Muscle layer of duodenum (tissue), 2 donors: ENCODE data around the gene ASIC4.

Experiments
- H3K27ac ChIP-seq: one replicate; pipeline ENCODE4 v1.7.0; 2013; ENCODE audit warnings: mild to moderate bottlenecking, low read length
- H3K27me3 ChIP-seq: one replicate; pipeline ENCODE4 v1.7.0; 2013; ENCODE audit warnings: low read depth, mild to moderate bottlenecking, control low read depth, low read length
- H3K36me3 ChIP-seq, 2 donors: one replicate each; pipeline ENCODE4 v1.7.0; 2013; ENCODE audit warnings: low read length in 2 of 2, control low read depth in 1 of 2, mild to moderate bottlenecking in 1 of 2; ENCODE audit not compliant: insufficient read depth in 2 of 2, control insufficient read depth in 1 of 2
- H3K4me1 ChIP-seq, 2 donors: one replicate each; pipeline ENCODE4 v1.7.0; 2013; ENCODE audit warnings: low read length in 2 of 2, mild to moderate bottlenecking in 2 of 2, control low read depth in 1 of 2, moderate library complexity in 1 of 2; ENCODE audit not compliant: insufficient read depth in 2 of 2, control insufficient read depth in 1 of 2
- H3K4me3 ChIP-seq, 2 donors: one replicate each; pipeline ENCODE4 v1.7.0; 2013; ENCODE audit warnings: low read length in 2 of 2, low read depth in 1 of 2, mild to moderate bottlenecking in 1 of 2
- H3K9me3 ChIP-seq, 2 donors: one replicate each; pipeline ENCODE4 v1.7.0; 2013; ENCODE audit warnings: low read length in 2 of 2, control low read depth in 1 of 2, mild to moderate bottlenecking in 1 of 2; ENCODE audit not compliant: control insufficient read depth in 1 of 2
- donor health status: healthy.

The ASIC4 gene

DNA sequence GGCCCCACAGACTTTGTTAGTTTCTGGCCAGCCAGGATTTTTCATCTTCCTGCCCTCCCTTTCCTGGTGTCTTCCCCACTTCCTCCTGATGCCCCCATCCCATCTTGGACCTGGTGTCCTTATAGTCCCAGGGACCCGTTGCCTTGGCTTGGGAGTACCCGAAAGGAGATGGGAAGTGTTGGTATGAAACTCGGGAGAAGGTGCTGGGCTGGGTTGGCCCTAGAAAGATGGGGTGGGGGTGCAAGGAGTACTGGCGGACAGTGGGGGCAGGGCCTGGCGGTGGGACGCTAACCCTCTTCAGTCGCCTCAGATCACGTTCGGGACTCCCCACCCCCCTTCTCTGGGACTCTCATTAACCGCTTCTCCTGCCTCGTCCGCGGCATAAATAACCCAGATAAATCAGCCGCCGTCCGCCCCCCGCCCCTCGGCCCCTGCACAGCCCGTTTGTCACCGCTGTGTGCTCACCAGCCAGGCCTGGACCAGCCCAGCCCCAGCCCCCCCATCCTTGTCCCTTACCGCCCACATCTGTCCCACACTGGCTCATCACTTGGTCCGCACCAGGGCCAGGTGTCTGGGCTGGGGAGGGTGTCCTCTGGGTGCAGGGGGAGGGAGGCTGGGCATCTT, 3.7 kb upstream of the ASIC4 start:
- Histone ChIP-seq H3K27ac (no peak overlapping the region), H3K27me3 (peaks cover 35% of the 10 kb centered on the region), H3K4me1 (peaks cover 0 to 21% of the 10 kb centered on the region in 2 donors), H3K4me3 (no peak overlapping the region), H3K36me3 (peaks cover 11 to 18% of the 10 kb centered on the region in 2 donors), H3K9me3 (no peaks in the 10 kb centered on the region)

DNA sequence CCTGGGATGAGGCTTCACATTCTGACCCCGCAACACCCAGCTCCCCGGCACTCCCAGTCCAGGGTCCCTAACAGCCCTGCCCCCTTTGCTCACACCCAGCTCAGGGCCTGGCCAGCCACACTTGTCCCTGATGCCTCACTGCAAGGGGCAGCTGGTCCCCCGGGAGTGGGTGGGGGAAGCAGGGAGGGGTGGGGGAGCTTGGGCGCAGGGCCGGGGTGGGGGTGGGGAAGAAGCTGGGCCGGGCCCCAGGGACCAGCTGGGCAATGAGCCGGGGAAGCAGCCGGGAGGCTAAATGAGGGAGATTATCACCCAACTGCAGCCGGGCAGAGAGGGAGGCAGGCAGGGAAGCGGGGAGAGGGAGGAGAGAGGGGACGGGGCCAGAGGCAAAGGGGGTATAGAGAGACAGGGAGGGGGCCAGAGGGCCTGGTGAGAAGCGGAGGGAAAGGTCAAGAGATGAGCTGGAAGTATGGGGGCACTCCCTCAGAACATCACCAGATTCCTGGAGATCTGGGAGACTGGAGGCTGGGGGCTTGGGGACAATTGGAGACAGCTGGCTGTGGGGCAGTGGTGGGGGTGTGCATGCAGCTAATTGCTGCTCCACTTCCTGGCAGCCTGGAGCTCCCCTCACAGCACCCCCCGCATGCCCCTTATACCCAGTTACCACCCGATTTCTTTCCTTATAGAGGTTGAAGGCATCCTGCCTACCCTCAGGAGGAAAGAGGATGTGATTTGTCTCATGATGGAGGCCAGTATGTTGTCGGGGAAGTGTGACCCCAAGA, 2.5 kb upstream of the ASIC4 start:
- Histone ChIP-seq H3K27me3 (peaks cover 35% of the 10 kb centered on the region), H3K4me1 (peaks cover 0 to 21% of the 10 kb centered on the region in 2 donors), H3K4me3 (no peak overlapping the region), H3K27ac (no peak overlapping the region), H3K36me3 (peaks cover under 1 to 7% of the 10 kb centered on the region in 2 donors), H3K9me3 (no peaks in the 10 kb centered on the region)

DNA sequence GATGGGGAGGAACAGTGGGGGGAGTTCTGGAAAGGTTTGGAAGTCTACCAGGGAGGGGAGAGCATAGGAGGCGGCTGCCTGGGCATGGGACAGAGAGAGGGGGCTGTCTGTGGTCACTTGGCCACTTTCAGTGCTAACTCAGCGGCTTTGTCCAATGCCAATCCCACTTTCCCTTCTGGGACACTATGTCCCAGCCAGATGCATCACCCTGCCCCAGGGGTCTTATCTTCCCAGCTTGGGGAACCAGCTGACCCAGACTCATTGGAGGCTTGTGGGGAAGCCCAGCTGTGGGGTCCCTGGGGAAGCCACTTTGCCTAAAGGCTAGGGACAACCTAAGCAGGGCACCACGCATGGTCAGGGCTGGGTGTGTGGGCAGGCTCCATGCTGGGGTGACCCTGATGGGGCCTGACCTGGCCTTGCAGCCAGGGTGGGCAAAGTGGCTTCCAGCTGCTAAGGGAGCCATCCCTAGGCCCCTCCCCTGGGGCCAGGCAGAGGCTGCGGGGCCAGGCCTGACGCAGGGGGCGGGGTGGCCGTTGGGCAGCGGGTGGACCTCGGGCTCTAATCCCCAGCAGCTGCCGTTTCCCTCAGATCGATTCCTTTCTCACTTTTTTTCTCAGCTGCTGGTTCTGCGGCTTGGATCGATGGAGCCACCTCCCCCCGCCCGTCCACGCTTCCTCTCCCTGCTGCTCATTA, 1.6 kb upstream of the ASIC4 start:
- Histone ChIP-seq H3K4me3 (no peak overlapping the region), H3K36me3 (no peaks in the 10 kb centered on the region), H3K27ac (no peak overlapping the region), H3K27me3 (peaks cover 35% of the 10 kb centered on the region), H3K9me3 (no peaks in the 10 kb centered on the region), H3K4me1 (peaks cover 0 to 21% of the 10 kb centered on the region in 2 donors)

DNA sequence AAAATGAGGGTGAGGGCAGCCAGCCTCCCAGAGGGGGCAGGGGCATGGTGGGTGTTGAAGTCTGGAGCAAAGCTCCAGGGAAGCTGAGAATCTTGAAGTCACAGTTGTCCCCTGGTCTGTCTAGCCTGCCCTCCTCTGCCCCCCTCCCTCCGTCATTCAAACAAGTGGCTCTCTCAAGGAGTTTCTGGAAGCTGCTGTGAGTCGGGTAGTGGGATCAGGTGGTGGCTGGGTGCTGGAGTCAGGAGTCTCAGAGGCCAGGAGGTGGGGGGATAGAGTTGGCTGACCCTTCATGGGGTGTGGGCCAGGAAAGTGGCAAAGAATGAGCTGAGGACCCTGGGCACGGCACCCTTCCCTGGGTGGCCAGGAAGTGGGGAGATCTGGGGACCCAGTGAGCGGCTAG, 495 bp upstream of the ASIC4 start:
- Histone ChIP-seq H3K36me3 (no peaks in the 10 kb centered on the region), H3K27ac (no peak overlapping the region), H3K4me1 (peaks cover 0 to 17% of the 10 kb centered on the region in 2 donors), H3K27me3 (peaks cover 35% of the 10 kb centered on the region), H3K9me3 (no peaks in the 10 kb centered on the region), H3K4me3 (no peak overlapping the region)

DNA sequence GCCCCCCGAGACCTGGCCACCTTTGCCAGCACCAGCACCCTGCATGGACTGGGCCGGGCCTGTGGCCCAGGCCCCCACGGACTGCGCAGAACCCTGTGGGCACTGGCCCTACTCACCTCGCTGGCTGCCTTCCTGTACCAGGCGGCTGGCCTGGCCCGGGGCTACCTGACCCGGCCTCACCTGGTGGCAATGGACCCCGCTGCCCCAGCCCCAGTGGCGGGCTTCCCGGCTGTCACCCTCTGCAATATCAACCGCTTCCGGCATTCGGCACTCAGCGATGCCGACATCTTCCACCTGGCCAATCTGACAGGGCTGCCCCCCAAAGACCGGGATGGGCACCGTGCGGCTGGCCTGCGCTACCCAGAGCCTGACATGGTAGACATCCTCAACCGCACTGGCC, 554 bp downstream of the ASIC4 start:
- H3K4me1 ChIP-seq, result peaks cover 0 to 8% of the 10 kb centered on the region in 2 donors
- peaks cover 35% of the 10 kb centered on the region for H3K27me3 ChIP-seq
- H3K27ac ChIP-seq, result no peak overlapping the region
- no peaks in the 10 kb centered on the region for H3K9me3 ChIP-seq
- H3K4me3 ChIP-seq, result no peak overlapping the region
- H3K36me3 ChIP-seq, result no peaks in the 10 kb centered on the region

DNA sequence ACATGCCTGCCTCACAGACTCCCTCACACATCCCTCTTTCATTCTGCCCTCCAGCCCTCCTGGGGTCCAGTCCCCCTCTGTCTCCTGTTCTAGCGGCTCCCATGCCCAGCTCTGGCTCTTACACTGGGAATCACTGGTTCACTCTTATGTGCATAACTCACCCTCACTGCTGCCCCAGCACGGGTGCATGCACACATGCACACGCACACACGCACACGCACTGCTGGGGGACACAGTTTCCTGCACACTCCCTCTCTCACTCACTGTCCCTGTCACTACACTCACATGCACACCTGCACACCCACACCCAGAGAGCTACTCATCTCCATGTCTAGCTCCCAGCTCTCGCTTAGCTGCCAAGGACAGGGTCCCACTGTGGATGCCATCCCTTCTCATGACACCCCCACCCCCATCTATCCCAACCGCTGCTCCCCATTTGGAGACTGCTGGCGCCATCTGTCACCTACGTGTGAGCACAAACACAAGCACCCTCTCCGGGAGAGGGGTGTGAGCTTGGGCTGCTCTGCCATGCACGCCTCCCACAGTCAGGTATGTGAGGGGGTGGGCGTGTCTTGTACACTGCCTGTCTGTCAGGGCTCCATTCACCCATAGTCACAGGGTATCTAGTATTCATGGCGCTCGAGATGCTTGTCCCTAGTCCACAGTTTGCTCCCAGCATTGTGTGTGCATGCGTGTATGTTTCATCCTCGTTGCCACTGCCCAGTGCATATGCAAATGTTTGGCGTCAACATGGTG, 1.8 kb downstream of the ASIC4 start:
- Histone ChIP-seq H3K9me3 (no peaks in the 10 kb centered on the region), H3K27me3 (peaks cover 38% of the 10 kb centered on the region), H3K36me3 (no peaks in the 10 kb centered on the region), H3K4me3 (no peak overlapping the region), H3K27ac (no peak overlapping the region), H3K4me1 (no peaks in the 10 kb centered on the region)

DNA sequence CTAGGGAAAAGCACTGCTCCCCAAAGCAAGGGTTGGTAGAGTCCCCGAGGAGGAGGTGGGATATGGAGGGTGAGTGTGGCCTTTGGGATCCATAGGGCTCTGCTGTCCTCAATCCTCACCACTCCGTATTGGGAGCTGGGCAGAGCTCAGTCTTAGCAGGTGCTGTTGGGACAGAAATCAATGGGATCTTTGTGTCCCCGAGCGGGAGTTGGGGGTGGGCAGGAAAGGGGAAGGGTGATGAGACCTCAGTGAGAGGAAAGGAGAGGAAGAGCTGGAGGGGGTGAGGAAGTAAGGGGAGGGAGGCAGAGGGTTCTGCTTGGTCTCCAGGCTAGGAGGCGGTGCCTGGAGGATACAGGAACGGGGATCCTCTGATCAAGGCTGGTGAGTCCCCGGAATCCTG, 2.6 kb downstream of the ASIC4 start:
- Histone ChIP-seq H3K27me3 (peaks cover 44% of the 10 kb centered on the region), H3K36me3 (no peaks in the 10 kb centered on the region), H3K27ac (no peak overlapping the region), H3K4me1 (peaks cover 0 to 8% of the 10 kb centered on the region in 2 donors), H3K9me3 (no peaks in the 10 kb centered on the region), H3K4me3 (no peak overlapping the region)

DNA sequence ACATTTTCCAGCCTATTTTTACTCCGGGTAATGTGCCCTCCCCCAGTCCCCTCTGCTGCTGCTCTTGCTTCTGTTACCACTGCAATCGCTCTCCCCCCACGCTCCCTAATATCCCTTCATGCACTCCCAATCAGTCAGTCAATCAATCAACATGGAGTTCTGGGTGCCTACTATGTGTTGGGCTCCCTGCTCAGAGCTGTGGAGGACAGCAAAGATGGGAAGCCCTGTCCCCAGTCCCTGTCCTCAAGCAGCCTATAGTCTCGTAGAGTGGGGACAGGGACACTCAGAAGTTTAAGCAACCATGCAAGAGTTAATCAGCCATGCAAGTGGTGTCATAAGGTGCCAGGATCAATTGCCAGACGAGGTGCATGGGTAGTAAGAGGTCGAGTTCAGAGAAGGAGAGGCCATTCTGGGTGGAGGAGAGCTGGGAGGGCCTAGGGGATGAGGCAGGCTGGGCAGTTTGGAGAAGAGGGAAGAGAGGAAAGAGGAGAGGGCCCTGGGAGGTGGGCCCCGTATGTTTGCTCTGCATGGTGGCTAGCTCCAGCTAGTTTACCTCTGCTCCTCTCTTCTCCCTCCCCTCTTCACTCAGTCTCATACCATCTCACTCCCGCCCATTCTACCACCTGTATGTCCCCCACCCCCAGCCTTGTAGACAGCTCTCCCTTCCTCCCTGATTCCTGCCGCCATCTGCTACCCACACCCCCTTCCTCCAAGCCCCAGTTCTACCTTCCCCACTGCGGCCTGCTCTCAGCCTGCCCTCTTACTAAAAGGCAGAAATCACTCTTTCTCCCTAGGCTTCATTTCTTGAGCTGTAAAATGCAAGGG, 3.9 kb downstream of the ASIC4 start:
- no peaks in the 10 kb centered on the region for H3K36me3 ChIP-seq
- no peaks in the 10 kb centered on the region for H3K9me3 ChIP-seq
- H3K4me1 ChIP-seq, result peaks cover 0 to 18% of the 10 kb centered on the region in 2 donors
- no peak overlapping the region for H3K4me3 ChIP-seq
- peaks cover 45% of the 10 kb centered on the region for H3K27me3 ChIP-seq
- H3K27ac ChIP-seq, result no peak overlapping the region

DNA sequence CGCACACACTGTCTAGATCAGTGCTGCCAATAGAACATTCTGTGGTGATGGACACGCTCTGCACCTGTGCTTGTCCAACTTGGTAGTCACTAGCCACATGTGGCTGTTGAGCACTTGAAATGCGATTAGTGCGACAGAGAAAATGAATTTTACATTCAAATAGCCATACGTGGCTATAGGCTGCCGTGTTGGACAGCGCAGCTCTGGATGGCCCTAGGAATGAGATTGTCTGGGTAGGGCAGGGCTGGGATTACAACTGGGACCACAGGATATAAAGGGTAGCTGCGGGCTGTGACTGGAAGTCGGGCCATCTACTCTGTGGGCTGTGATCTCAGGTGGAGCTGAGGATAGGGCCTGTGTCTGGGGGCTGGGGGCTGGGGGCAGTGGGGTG, 5.2 kb downstream of the ASIC4 start:
- H3K4me1 ChIP-seq, result peaks cover 0 to 21% of the 10 kb centered on the region in 2 donors
- H3K27me3 ChIP-seq, result peaks cover 47% of the 10 kb centered on the region
- no peaks in the 10 kb centered on the region for H3K9me3 ChIP-seq
- H3K36me3 ChIP-seq, result no peaks in the 10 kb centered on the region
- H3K4me3 ChIP-seq, result no peak overlapping the region
- no peak overlapping the region for H3K27ac ChIP-seq

DNA sequence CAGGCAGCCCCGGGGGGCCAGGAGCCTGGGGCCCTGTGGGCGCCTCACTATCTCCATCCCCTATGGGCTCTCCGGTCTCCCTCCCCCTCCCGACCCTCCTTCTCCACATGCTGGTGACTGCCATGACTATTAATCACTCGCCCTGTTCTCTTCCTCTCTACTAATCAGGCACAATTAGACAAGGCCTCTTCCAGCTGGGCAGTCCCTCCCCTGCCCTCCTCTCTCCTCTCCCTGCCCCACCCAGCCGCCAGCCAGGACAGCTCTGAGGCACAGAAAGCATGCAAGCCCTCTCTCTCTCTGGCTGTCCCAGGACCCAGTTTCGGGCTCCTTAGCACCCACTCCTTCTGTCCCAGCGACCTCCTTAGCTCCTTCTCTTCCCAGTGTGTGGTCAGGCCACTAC, 5.8 kb downstream of the ASIC4 start:
- H3K4me3 ChIP-seq, result no peak overlapping the region
- no peaks in the 10 kb centered on the region for H3K36me3 ChIP-seq
- peaks cover 47% of the 10 kb centered on the region for H3K27me3 ChIP-seq
- H3K9me3 ChIP-seq, result no peaks in the 10 kb centered on the region
- H3K27ac ChIP-seq, result no peak overlapping the region
- H3K4me1 ChIP-seq, result peaks cover 0 to 21% of the 10 kb centered on the region in 2 donors
